HG02870 (cell line): ENCODE data around the gene GLRX.

Experiments
- ATAC-seq: cut with Tn5 transposase; IDR thresholded peaks from one replicate; pipeline ENCODE4 v1.9.1; 2021; ENCODE audit warnings: mild to moderate bottlenecking, moderate library complexity; ENCODE audit not compliant: unreplicated experiment

GLRX gene

GRCh38 chr5:95822542-95823181 lies at the start of gene GLRX:
TSS of gene GLRX (minus strand) at chr5:95822726. CDS start at chr5:95822662, 64 bp downstream.
- peak; percentile 36 for ATAC-seq

GRCh38 chr5:95871146-95871806 lies 48.8 kb upstream of the GLRX start:
- no peak for ATAC-seq

GRCh38 chr5:95870105-95870672 lies 47.7 kb upstream of the GLRX start:
- ATAC-seq = peak; percentile 65

GRCh38 chr5:95869173-95869855 lies 46.8 kb upstream of the GLRX start:
- peak; percentile 43 for ATAC-seq

- no peak for ATAC-seq
Observed at GRCh38 chr5:95868136-95868535, 45.6 kb upstream of the GLRX start.

- ATAC-seq = no peak
Observed at GRCh38 chr5:95866435-95867040, 44.0 kb upstream of the GLRX start.

- ATAC-seq = no peak
Observed at GRCh38 chr5:95864944-95865504, 42.5 kb upstream of the GLRX start.

GRCh38 chr5:95864456-95864855 lies 41.9 kb upstream of the GLRX start:
- ATAC-seq = no peak

- no peak for ATAC-seq
Observed at GRCh38 chr5:95863383-95863757, 40.8 kb upstream of the GLRX start.

GRCh38 chr5:95862671-95863382 lies 40.3 kb upstream of the GLRX start:
- no peak for ATAC-seq

- no peak for ATAC-seq
Observed at GRCh38 chr5:95861864-95862561, 39.5 kb upstream of the GLRX start.

GRCh38 chr5:95861221-95861863 lies 38.8 kb upstream of the GLRX start:
- ATAC-seq = no peak

- no peak for ATAC-seq
Observed at GRCh38 chr5:95859661-95860060, 37.1 kb upstream of the GLRX start.

- peak; percentile 91 for ATAC-seq
Observed at GRCh38 chr5:95858661-95859595, 36.4 kb upstream of the GLRX start.

GRCh38 chr5:95858023-95858461 lies 35.5 kb upstream of the GLRX start:
- ATAC-seq = no peak

- no peak for ATAC-seq
Observed at GRCh38 chr5:95857185-95857945, 34.8 kb upstream of the GLRX start.

- ATAC-seq = no peak
Observed at GRCh38 chr5:95856501-95856981, 34.0 kb upstream of the GLRX start.
